Measurements from ENCODE around the gene SPPL3.

The SPPL3 gene

DNA sequence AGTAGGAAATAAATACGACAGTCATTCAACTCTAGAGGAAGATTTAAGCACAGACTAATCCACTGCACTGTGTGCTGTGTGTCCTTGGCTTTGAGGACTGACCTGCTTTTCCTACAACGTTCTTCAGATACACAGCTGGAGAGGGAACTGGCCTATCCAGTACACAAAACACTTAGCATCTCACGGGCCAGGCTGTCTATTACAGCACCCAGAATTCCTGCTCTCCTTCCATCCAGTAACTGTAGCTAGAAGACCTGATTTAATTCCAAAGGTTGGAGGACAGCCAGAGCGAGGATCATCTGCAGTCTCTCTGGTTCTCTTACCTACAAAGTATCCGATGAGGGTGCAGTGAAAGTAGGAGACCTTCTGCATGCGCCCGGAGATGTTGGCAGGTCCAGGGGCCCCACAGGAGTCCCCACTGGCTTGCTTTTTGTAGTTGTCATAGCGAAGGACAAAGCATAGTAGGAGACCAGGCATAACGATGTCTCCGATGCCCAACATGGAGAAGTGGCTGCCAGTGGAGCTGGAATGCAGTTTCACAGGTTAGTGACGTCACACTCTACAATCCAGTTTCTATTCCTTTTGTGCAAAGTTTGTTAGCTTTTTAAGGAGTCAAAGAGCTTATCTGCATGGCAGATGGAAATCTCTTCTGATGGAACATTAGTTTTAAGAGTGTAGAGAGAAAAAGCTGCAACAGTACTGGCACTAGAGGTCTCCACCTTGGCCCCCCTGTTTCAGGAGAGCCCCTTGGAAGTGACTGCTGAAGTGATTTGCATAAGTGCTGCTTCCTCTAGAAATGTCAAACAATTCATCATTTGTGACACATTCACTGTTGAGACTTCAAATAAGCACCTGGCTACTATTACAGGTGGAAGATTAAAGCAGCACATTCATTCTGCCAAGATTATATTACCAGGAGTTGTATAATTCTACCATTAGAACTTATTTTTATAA, 136.8 kb downstream of the SPPL3 start:
- DNase-seq, result no peak

DNA sequence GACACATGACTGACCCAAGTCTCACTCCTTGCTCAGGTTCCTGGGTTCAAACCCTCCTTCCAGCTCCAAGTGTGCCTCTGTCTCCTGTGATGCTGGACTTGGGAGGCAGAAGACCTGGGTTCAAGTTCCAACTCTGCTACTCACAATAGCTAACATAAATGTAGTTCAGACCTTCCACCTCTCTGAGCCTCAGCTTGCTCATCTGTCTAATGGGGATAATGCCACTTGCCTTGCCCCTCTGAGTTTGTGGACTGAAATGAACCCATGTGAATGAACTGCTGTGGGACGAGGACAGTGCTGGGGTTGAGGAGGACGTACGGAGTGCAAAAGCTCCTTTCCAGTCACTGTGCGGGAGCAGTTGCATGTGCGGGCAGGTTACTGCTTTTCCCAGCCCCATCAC, 137.6 kb downstream of the SPPL3 start:
- DNase-seq, result no peak

DNA sequence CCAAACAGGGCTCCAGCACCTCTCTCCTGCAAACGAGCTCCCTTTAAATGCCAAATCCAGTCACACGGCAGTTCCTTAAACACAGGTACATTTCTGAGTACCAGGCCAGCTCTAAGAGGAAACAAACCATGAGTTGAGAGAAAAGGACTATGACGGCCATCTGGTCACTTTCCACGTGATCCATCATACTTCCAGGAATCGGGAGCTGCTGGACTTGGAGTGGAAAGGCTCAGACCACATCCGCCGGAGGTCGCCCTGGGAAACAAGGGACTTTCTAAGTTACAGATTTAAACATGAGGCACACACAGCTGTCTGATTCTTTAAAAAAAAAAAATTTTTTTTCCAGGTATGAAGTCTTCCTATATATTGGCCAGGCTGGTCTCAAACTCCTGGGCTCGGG, 139.3 kb downstream of the SPPL3 start:
- no peak for DNase-seq

GRCh38 chr12:120763250-120763649, 140.9 kb downstream of the SPPL3 start:
- no peak for DNase-seq

- DNase-seq, result no peak
These were observed 142.1 kb downstream of the SPPL3 start for GRCh38 chr12:120762086-120762485.

DNA sequence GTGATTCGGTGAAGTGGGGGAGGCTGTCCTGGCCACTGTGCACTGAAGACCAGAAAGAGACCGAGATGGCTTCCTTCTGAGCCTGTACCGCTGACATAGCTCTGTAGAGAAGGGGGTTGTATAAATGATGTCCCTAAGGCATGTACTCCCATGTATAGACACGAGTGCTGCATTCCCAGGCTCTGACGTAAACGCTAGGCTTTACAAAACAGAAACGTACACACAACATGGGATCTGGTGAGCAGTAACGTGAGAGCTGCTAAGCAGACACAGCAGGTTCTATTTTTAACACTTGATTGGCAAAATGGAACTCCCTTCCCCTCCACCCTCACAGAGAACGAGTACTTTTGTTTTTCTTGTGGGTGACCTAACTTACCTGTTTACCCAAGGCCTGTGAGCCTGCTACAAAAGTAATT, 142.6 kb downstream of the SPPL3 start:
- DNase-seq, result peak; percentile 72

DNA sequence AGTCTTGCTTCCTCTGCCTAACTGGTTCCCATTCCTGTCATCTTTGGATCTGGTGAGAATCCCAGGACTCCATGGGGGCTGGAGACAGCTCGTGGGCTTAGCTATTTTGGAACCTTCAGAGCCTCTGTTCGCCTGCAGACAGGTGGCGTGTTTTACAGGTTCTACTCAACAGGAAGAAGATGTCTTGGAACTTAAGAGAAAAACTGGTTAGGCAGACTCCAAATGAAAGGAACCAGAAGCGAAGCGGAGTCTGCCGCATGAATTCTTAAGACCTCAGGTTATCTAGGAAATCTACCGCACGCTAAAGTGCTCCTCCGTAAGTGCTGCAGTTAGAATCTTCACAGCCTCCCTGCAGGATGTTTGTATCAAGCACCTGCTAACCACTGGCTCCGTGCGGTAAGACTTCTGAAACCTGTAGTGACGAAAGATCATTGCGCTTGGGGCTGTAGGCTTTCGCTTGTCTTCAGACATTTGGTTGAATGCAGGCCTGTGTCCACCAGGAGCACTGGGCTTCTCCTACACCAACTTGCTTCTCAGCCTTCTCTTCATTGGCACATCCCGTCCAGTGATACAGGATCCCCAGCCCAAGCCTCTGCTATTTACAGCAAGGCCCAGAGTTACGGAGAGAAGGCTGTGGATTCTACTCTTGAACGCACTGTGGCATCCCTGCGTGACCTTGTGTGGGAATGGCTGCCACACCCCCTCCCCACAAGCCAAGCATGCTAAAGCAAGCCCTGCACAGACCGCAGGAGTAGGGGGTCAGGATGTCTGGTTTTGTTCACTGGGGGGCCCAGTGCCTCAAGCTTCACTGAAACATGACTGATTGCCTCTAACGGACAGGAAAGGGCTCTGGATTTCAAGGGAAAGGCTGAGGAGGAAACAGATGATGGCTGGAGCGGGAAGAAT, 143.6 kb downstream of the SPPL3 start:
- peak; percentile 60 for DNase-seq

GRCh38 chr12:120759591-120760348, 144.4 kb downstream of the SPPL3 start:
- peak; percentile 93 for DNase-seq

- DNase-seq, result no peak
These were observed 145.2 kb downstream of the SPPL3 start for GRCh38 chr12:120758798-120759590.

DNA sequence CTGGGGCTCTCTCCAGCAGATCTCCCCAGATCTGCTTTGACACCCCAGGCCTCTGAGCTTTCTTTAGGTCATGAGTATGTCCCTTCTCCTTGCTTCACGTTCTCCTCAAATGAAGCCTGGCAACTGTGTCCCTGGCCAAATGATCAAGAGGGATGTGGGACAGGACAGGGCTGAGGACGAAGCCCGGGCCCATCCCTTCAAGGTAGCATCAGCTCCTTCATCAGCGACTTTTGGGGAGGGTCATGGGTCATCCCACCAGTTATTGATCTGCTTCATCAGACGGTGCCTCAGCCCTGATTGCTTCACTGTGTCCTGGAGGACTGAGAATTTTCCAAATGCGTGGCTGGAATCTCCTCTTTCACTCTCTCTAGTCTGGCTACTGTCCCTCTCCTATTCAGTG, 146.2 kb downstream of the SPPL3 start:
- no peak for DNase-seq

- no peak for DNase-seq
These were observed 146.9 kb downstream of the SPPL3 start for GRCh38 chr12:120757226-120757742.

DNA sequence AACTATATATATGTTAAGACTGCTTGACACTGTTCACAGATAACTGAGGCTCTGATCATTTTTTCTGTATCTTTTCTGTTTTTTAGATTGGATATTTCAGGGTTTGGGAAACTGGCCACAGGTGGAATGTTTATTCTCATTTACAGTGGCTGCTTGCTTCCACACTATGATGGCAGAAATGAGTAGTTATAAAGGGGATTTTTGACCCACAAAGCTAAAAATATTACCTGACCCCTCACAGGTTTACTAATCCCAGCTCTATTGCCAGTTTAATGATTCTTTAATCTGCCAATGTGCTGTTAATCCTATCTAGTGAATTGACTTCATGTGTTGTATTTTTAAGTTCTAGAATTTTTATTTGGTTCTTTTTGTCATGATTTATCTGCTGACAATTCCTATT, 148.9 kb downstream of the SPPL3 start:
- DNase-seq, result no peak

DNA sequence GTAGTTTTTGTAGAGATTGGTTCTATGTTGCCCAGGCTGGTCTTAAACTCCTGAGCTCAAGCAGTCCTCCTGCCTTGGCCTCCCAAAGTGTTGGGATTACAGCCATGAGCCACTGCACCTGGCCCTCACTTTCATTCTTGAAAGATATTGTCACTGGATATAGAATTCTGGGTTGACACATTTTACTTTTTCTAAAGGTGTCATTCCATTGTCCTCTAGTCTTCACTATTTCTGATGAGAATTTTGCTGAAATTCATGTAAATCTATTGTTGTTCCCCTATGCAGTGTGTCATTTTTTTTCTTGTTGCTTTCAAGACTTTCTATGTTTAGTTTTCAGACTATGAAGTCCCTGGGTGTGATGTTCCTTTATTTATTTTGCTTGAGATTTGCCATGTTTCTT, 149.4 kb downstream of the SPPL3 start:
- no peak for DNase-seq

DNA sequence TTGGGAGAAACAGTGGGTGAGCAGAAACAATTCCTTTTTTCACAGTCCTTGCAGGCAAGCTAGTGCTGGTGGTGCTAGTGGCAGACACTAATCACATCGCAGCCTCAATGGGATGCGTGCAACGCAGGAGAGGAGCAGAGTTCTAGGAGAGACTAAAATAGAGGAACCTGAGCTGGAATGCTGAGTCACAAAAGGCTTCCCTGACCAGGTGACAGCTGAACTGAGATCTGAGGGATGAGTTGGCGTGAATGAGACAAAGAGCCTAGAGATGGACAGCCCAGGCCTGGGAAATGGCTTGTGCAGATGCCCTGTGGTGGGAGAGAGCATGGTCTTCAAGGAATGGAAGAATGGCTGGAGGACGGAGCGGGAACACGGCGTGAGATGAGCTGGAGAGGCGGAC, 152.8 kb downstream of the SPPL3 start:
- no peak for DNase-seq

- no peak for DNase-seq
These were observed 153.4 kb downstream of the SPPL3 start for GRCh38 chr12:120750806-120751205.

DNA sequence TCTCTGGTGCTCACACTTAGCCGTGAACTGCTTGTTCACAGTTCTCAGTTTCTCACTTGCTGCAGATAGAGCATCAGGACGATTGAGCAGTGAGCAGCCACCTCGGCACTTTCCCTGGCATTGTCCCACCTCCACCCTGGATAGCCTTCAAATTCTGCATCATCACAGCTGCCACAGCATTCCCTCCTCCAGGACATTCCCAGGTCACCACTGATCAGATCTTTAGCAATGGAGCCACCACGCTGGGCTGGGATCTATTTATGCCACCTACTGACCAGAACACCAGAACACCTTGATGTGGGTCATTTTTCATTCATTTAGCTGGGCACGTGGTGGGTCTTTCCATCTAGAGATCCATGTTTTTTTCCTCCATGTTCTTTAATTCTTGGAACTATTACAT, 154.9 kb downstream of the SPPL3 start:
- DNase-seq, result no peak

DNA sequence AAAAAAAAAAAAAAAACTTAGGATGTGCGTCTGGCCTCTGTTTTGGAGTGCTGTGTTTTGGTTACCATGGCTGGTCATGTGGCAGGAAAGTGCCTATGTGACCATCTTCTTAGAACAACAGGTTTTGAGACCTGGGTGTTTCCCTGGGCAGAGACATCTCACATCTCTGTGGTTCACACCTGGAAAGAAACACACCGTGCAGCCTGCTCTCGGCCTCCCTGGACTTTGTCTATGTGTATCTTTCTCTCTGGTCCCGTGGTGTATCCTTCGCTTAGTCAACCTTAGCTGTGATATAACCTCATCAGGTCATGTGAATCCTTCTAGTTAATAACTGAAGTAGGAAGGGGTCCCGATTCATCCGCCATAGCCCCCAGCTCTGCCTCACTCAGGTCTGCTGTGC, 155.9 kb downstream of the SPPL3 start:
- no peak for DNase-seq

- DNase-seq, result no peak
These were observed 159.2 kb downstream of the SPPL3 start for GRCh38 chr12:120744922-120745493.

- no peak for DNase-seq
These were observed 162.4 kb downstream of the SPPL3 start for GRCh38 chr12:120741476-120742421.

DNA sequence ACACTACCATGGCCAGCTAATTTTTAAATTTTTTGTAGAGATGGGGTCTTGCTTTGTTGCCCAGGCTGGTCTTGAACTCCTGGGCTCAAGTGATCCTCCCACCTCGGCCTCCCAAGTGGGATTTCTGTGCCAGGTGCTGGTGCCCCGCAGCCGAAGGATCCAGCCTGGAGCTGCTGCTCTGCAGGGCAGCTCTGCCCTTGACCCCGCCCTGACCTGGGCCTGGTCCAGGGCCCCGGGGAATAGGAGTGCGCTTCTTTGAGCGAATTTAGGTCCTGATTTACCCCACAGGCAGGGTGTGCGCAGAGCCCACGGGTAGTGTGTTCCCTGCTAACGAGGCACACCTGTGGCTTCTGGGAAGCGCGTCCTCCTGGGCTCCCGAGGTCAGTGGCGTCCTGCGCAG, 163.3 kb downstream of the SPPL3 start:
- no peak for DNase-seq
